ENCODE data around the gene HCN3.
"Not testable (repeated sequence)": the region's sequence is repeated elsewhere in the genome, so short reads cannot be mapped to it uniquely, and the experiment has no call there.

The HCN3 gene

DNA sequence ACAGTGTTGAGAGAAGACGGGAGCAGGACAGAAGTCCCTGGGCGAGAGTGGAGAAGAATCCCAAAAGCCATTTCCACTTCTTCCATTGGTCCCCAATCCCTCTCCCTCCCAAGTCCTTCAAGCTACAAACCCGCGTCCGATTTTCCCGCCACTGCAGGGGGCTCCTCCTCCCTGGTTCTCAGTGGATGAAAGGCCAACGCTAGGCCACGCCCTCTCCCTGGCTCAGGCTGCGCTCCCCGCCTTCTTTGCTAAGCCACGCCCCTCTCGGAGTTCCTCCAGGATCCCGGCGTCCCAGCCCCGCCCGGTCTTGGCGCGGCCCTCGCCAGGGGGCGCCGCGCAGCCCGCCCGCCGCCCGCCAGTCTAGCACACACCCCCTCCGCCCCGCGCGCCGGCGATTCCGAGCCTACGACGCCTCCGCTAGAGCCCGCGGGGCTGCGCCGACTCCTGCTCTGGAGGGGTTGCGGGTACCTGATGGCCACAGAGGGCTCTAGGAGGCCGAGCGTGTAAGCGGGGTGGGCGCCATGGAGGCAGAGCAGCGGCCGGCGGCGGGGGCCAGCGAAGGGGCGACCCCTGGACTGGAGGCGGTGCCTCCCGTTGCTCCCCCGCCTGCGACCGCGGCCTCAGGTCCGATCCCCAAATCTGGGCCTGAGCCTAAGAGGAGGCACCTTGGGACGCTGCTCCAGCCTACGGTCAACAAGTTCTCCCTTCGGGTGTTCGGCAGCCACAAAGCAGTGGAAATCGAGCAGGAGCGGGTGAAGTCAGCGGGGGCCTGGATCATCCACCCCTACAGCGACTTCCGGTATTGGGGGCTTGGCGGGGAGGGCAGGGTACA, at the start of gene HCN3:
HCN3 (plus strand) TSS at position 394 of the 832 bp plus-strand sequence; CDS start at position 522, 128 bp downstream.
- in situ Hi-C loops (cut with MboI; ENCODE audit: low sequenced_read_pairs), result no loop called here

GRCh38 chr1:155228096-155228427, 49.2 kb upstream of the HCN3 start:
- in situ Hi-C loops (cut with MboI; ENCODE audit: low sequenced_read_pairs), result no loop called here

DNA sequence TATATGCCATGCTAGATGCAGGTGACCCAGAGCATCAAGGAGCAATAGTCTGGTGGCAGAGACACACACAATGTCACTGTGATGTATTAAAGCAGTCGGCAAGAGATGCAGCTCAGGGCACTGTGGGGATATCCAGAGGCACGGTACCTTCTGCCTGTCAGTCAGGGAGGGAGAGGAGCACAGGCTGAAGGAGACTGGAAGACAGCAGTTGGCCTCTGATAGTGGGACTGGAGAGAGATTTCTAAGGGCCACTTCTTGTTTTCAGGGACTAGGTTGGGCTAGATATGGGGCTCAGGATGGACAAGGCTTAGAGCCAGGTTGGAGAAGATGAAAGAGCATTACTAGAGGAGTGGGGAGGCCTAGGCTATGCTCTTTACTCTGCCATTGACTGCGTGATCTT, 46.0 kb upstream of the HCN3 start:
- in situ Hi-C loops (cut with MboI; ENCODE audit: low sequenced_read_pairs), result not testable (repeated sequence)

GRCh38 chr1:155232001-155232978, 45.0 kb upstream of the HCN3 start:
- in situ Hi-C loops (cut with MboI; ENCODE audit: low sequenced_read_pairs), result not testable (repeated sequence)

- in situ Hi-C loops (cut with MboI; ENCODE audit: low sequenced_read_pairs), result not testable (repeated sequence)
Measured at GRCh38 chr1:155233502-155233901, 43.8 kb upstream of the HCN3 start.

DNA sequence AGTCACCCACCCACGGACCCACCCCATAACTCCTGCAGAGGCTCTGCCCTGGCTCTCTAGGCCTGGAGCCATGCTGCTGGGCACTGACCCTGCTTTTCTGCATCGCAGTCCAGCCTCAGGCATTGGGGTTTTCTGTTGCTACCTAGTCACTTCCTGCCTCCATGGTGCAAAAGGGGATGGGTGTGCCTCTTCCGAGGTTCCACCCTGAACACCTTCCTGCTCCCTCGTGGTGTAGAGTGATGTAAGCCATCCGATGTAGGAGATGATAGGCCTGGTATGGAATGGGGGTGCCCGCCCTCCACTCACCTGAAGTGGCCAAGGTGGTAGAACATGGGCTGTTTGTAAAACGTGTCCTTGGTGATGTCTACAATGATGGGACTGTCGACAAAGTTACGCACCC, 41.9 kb upstream of the HCN3 start:
- in situ Hi-C loops (cut with MboI; ENCODE audit: low sequenced_read_pairs), result not testable (repeated sequence)

DNA sequence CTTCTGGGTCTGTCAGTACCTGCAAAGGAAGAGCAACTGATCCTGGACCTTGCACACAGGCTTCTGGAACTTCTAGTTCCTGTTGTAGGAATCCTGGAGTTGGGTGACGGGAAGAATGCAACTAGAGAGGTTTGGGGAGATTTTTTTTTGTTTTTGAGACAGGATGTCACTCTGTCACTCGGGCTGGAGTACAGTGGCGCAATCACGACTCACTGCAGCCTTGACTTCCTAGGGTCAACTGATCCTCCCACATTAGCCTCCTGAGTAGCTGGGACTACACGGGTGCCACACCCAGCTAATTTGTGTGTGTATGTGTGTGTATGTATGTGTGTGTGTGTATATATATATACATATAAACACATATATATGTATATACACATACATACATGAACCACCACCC, 40.8 kb upstream of the HCN3 start:
- in situ Hi-C loops (cut with MboI; ENCODE audit: low sequenced_read_pairs), result no loop called here

- in situ Hi-C loops (cut with MboI; ENCODE audit: low sequenced_read_pairs), result no loop called here
Measured at GRCh38 chr1:155241069-155241679, 36.1 kb upstream of the HCN3 start.

- in situ Hi-C loops (cut with MboI; ENCODE audit: low sequenced_read_pairs), result no loop called here
Measured at GRCh38 chr1:155241841-155242264, 35.4 kb upstream of the HCN3 start.

- in situ Hi-C loops (cut with MboI; ENCODE audit: low sequenced_read_pairs), result no loop called here
Measured at GRCh38 chr1:155242805-155243358, 34.4 kb upstream of the HCN3 start.

DNA sequence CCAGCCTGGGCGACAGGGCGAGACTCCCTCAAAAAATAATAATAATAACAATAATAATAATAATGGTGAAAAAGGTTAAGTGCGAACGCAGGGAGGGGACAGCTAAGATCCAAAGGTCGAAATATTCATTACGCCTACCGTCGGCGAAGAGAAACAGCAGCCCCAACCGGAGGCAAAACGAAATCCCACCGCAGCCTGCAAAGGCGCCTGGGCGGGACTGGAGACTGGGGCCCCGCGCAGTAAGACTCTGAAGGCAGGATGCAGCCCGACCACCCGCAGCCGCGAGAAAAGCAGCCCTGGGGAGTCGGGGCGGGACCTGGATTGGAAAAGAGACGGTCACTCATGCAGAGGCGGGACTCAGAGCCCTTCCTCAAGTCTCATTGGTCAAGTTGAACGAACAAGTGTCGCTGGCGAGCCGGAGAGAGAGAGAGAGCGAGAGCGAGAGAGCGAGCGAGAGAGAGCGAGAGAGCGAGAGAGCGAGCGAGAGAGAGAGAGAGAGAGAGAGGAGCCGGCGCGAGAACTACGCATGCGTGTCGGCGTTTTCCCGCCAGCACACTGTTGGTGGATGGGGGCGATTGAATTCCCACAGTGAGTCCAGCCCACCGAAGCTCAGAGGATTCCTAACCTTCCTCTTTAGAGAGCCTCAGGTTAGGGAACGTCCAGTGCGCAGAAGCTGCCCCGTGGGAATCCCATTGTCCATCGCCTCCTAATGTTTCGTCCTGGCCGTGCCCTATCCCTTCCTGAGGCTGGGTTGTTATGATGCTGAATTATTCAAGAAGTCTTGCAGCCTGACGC, 32.7 kb upstream of the HCN3 start:
- in situ Hi-C loops (cut with MboI; ENCODE audit: low sequenced_read_pairs), result no loop called here

GRCh38 chr1:155245163-155245524, 32.1 kb upstream of the HCN3 start:
- in situ Hi-C loops (cut with MboI; ENCODE audit: low sequenced_read_pairs), result no loop called here

- in situ Hi-C loops (cut with MboI; ENCODE audit: low sequenced_read_pairs), result not testable (repeated sequence)
Measured at GRCh38 chr1:155246796-155247195, 30.5 kb upstream of the HCN3 start.

DNA sequence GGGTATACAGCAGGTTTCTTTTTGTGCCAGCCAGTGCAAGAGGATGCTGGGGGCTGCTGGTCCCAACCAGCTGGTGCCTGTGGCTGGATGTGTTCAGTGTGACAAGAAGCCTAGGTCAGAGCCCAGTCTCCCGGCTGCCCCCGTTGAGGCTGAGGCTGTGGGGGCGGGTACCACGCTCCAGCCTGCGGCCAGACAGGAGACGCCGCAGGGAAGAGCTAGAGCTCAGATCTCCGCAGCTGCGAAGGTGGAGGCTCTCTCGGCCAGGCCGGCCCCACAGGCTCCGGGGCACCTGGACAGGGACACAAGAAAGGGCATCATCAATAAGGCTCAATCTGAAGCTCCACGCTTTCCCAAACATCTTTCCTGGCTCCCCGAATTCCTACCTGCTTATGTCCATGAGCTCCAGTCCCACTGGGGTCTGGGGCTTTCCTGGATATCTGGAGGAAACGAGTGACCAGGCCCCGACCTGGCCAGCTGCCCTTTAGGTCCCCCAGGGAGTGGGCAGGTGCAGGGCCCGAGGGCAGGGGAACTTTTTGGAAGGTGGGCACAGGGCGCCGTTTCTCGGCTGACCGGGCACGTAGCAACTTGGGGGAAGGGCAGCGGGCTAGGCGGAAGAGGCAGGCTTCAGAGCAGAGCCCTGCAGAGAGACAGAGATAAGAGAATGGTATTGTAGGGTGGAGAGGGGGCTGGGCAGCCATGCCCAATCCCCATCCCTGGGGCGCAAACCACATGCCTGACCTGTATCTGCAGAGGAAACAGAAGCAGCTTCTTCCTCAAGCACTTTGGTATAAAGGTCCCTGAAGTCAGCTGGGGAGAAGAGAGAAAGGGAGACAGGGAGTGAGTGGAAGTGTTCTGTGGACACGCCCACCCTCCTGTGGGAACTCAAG, 29.4 kb upstream of the HCN3 start:
- in situ Hi-C loops (cut with MboI; ENCODE audit: low sequenced_read_pairs), result no loop called here

DNA sequence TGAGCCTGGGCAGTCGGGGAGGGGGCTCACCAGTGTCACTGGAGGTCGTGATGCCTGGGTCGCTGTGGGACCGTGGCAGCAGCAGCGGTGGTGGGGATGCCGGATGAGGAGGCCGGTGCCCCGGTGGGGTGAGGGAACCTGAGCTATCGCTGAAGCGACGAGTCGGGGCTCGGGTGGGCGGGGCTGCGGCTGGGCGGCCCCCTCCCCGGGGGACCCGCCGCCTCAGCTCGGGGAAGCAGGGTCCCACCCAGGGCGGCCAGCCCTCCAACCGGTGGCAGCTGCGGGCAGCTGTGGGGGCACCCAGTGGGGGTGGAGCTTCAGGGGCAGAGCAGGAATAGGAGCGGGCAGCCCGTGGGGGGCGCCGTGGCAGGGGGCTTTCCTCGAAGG, 27.0 kb upstream of the HCN3 start:
- in situ Hi-C loops (cut with MboI; ENCODE audit: low sequenced_read_pairs), result no loop called here

DNA sequence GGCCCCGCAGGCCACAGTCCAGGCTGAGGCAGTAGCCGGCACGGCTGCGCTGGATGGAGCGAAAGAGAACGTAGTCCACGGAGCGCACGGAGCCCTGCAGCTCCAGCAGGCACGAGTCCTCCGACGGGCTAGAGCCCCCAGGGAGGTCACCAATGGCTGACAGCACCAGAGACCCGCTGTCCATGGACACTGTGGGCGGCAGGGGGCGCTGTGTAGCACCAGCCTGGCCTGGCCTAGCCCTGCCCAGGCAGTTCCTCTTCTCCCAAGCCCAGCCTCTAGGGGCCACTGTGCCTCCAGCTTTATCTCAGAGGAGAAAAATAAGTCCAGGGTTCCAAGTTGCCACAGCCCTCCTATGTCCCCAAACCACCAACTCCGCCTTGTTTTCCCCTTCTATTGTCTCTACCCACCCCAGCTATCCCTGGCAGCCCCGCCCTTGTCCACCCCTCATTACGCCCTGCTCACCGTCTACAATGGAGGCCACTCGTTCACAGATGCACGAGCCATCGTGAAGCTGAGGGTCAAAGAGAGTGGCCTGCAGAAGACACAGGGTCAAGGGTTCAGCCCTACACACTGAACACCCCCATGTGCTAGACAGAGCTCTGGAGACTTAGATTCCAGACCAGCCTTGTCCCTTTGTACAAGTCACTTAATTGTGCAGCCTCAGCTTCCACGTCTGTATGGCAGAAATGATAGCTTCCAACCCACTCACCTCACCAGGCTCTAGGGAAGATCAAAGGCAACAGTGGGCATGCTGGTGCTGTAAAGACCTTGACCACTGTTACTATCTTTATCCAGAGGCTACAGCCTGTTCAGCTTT, 26.4 kb upstream of the HCN3 start:
- in situ Hi-C loops (cut with MboI; ENCODE audit: low sequenced_read_pairs), result no loop called here

- in situ Hi-C loops (cut with MboI; ENCODE audit: low sequenced_read_pairs), result no loop called here
Measured at GRCh38 chr1:155251566-155251965, 25.7 kb upstream of the HCN3 start.

DNA sequence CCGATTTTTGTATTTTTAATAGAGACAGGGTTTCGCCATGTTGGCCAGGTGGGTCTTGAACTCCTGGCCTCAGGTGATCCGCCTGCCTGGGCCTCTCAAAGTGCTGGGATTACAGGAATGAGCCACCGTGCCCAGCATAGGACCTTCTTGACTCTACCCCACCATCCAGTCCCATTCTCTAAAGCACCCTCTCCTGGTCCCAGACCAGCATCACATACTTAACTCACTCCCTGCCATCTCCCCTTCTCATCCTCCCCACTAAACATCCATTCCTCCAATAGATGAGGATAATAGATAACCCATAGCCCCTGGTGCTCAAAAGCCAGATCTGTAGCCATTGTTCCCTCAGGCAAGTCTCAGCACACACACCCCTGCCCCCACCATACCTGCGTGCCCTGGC, 24.1 kb upstream of the HCN3 start:
- in situ Hi-C loops (cut with MboI; ENCODE audit: low sequenced_read_pairs), result no loop called here

- in situ Hi-C loops (cut with MboI; ENCODE audit: low sequenced_read_pairs), result no loop called here
Measured at GRCh38 chr1:155253797-155254196, 23.5 kb upstream of the HCN3 start.

All from hTERT RPE-1 (cell line).